NCI-H2171 (cell line): ENCODE data around the gene PTH1R.

Experiments
- DNase-seq: peaks from one replicate; lab custom pipeline; 2025; lab: John Stamatoyannopoulos, UW

The PTH1R gene

DNA sequence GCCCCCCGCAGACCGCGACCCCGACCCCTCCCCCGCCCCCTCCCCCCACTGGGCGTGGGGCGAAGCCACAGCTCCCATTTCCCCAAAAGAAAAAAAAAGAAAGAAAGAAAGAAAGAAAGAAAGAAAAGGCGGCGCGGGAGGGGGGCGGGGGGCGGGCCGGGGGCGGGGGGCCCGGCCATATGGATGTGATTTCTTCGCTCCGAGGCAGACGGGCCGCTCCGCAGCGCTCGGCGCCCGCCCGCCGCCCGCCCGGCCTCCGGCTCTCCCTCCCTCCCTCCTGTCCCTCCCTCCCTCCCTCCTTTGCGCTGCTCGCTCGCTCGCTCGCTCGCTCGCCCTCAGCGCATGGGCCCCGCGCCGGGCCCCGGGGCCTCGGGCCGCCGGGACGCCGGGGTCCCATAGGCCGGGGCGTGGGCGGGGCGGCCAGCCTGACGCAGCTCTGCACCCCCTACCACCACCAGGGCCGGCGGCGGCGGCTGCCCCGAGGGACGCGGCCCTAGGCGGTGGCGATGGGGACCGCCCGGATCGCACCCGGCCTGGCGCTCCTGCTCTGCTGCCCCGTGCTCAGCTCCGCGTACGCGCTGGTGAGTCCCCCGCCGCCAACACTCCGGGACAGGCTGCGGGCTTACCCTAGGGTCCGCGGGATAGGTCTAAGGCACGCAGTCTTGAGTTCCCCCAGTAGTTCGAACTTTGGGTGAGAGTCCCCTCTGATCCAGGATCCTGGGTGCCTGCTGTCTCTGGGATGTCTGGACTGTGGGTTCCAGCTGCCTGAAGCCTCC lies 5.7 kb downstream of the PTH1R start:
- no peak for DNase-seq

DNA sequence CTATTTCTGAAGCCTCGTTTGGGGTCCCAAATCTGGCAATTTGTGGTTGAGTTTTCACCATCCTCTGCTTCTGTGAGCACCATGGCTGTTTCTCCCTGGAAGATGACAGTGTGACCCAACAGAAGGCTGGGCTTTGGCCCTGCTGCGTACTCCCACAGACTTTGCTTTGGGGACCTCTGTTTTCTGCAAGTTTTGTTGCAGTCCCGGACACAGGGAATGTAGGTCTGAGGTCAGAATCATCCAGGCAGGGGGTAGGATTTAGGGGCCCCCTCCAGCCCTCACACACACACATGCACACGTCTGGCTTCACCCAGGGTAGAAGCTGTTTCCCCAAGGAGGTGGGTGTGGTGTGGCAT lies 6.3 kb downstream of the PTH1R start:
- DNase-seq: no peak

DNA sequence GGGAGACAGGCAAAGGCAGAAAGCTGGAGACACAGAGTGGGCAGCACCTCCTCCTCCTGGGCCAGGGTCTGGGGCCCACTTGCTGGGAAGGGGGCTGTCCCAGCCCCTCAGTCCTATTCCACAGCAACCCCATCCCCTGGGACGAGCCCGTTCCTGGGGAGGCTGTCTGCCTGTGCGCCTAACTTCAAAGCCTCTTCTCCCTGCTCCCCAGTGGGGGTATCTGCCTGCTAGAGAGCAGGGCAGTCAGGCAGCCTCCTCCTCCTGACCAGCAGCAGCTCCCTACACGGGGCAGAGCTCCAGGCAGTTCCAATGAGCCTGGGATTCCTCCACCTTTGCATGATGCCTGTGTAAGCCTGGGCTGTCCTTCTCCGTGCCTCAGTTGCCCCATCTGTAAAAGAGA lies 6.9 kb downstream of the PTH1R start:
- DNase-seq: no peak

DNA sequence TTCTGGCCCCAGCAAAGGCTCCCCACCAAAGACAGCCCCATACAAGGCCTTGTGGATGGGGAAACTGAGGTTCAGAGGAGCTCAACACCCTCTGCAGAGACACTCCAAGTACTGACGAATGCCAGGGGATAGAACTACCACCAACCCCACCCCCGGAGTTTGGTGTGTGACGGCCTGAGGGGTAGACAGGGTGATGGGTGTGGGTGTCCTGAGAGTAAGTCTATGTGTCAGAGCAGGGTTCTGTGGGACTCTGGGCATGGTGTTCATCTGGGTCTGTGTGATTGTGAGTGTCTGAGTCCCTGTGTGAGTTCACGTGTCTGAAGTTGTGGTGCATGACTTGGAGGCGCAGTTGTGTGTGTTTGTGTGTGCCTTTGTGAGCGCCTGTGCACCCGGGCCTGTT lies 7.4 kb downstream of the PTH1R start:
- DNase-seq: no peak

DNA sequence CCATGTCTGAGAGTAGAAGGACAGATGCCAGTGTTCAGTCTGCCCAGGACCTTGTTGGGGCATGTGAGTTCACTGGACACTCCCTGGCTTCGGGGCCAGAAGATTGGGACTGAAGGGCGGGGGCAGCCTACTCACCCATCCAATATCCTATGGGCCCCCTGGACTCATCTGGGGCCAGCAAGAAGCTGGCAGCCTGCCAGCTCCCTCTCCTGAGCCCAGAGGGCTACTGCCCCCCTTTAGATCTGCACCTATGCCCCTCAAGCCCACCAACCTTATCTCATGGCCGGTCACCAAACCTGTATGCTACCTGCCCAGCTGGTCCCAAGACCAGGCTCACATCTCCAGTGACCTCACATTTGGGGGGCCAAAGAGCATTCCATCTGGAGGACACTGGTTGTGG lies 8.1 kb downstream of the PTH1R start:
- DNase-seq: no peak

DNA sequence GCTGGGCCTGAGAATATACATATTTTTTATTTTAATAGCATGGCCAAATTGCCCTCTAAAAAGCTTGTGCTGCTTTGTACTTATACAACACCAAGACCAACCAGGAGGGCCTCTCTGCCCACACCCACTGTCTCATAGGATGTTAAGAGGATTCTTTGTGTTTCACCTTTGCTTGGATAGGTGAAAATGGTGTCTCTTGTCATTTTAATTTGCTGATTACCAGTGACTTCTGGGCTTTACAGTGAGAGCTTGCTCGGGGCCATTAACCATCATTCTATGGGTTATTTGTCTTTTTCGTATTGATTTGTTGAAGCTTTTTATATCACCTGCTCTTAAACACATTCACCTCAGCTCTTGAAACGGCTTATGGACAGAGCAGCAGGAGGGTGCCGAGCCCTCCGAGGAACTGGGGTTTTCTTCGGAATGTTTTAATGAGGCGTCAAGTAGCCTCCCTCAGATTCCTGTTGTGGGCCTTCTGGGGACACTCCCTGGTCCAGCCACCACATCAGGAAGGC lies 10.5 kb downstream of the PTH1R start:
- no peak for DNase-seq

DNA sequence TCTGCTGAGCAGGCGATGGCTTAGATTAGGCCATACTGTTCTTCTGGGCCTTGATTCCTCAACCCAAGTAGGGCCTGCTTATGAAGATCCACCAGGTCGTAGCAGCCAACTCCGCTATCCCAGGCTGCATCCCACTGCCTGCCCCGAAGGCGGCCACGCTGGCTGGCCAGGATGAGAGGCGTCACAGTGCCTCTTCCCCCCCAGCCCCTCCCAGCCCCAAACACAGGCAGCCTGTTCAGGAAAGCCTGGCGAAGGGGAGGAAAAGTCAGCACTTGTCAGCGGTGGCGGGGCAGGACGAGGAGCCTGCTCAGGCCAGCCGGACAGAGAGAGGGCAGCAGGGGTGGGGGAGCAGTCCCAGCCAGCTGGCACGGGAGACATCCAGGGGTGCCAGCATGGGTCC lies 11.2 kb downstream of the PTH1R start:
- DNase-seq: no peak

DNA sequence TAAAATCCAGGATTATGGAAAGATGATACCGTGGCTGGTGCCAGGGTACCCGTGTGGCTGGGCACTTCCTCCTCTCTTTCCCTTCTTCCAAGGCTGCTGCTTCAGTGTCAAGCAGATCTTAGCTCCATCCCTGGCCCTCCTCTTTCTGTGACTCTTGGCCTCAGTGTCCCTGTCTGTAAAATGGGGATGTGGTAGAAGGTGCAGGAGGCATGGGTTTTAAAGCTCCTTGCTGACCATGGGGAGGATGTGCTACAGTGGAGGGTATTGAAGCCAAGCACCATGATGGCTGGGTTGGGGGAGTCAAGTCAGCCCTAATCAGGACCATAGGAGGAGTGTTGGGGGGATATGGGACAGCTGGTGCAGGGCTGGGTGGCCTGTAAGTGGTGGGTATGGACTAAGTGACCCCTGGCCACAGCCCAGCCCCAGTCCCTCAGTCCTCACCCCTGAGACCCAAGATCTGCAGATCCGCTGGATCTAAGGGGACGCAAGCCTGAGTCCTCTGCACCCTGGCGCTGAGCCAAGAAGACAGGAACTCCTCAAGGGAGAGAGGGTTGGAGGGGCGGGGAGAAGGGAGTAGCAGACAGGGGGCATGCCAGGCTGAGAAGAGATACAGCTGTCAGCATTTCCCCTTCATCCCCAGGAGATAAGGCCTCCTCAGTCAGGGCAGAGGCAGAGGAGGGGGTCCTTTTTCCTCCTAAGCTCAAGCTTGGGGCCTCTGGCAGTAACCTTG lies 12.0 kb downstream of the PTH1R start:
- DNase-seq: no peak

DNA sequence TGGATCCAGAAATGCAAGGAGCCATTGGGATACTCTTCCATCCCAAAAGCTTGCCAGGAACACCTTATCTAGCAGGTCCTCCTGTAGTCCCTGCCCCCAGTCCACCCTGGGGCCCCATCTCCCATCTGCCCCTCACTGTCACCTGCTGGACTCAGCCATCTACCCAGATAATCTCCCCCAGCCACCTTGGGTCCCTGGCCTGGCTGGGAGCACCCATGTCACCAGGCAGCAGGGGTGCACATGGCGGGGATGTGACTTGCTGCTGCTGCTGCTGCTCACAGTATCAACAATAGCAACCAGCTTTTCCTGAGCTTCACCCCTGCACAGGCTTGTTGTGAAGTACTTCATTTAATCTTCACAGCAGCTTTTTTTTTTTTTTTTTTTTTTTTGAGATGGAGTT lies 12.6 kb downstream of the PTH1R start:
- DNase-seq: no peak

DNA sequence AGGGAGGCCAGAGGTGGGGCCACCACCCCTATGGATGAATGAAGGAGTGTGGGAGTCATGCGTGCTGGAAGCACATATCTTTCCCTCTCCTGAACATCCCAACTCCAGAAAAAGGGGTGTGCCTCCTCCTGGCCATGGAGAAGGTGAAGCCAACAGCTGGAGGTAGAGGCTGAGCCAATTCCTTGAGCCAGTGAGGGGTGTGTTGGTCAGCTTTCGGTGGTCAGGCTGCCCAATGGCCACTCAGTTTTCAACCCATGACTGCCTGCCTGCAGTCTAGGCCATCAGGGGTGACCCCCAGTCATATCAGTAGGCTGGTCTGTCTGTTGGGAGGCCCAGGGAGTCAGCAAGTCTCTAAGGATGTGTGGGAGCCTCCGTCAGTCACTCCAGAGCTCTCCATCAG lies 13.6 kb downstream of the PTH1R start:
- no peak for DNase-seq

DNA sequence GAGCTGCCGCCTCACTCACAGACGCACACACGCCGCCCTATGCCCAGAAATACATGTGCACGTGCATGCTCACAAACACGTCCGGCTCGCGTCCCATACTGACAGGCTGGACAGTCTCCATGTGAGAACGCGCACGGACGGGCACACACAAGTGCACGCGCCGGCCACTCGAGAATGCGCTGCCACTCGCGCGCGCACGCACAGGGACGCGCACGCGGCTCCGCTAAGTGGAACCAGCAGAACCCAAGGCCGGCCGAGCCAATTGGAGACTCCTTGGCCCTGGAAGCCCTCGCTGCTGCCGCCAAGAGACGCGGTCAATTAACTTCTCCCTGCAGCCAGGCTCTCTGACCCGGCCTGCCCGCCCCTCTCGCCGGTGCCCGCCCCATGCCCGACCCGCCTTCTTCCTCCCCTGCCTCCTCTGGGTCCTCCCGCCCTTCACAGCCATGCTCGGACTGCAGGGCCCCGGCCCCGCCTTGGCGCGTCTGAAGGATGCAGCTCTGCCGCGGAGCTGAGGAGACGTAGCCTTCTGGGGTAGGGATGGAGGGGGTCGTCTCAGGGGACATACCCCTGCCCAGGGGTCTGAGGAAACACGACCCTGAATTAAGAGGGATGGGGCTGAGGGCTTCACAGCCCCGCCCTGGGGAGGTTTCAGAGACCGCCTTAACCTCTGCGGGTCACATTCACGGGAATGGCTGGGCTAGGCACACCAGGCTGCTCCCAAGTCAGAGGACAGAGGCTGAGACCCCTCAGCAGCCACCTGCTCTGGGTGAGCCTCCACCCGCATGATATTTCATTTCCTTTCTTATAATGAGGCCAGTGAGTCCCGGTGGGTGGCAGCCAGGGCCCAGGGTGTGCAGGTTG lies 15.0 kb downstream of the PTH1R start:
- no peak for DNase-seq

DNA sequence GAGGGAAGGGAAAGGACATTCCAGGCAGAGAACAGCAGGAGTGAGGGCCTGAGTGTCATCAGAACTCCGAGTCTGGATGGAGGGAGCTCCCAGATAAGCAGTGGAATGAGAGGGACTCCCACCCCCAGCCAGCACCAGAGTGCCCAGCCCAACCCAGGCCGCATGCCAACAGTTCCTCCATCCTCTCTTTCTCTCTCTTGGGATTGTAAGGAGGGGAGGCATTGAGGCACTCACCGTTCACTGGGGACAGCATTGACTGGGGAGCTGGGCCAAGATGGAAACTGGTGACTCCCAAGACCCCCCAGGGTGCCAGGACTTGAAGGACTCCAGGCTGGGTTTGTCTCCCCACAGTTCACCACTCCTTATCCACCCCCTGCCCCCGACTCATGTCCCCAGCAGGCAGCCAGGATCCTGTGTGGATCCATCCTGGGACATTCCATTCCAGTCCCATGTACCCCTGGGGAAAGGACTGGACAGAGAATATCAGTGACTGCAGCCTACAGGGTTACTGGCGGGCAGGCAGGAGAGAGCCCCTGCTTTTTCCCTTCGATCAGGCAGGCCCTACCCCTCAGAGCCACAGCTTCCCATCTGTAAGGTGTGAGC lies 15.7 kb downstream of the PTH1R start:
- DNase-seq: no peak

DNA sequence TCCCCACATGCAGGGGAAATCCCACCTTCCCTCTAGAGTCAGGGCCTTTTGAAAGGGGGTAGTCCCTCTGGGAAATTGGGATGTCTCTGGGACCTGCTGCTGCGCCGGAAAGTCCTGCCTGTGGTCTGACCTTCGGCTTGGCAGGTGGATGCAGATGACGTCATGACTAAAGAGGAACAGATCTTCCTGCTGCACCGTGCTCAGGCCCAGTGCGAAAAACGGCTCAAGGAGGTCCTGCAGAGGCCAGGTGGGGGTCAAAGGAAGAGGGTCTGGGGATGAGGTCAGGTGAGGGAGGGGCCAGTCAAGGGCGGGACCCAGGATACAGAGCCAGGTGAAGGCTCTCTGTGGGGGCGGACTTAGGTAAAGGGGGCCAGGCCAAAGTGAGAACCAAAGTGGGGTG lies 16.2 kb downstream of the PTH1R start:
- DNase-seq: no peak

DNA sequence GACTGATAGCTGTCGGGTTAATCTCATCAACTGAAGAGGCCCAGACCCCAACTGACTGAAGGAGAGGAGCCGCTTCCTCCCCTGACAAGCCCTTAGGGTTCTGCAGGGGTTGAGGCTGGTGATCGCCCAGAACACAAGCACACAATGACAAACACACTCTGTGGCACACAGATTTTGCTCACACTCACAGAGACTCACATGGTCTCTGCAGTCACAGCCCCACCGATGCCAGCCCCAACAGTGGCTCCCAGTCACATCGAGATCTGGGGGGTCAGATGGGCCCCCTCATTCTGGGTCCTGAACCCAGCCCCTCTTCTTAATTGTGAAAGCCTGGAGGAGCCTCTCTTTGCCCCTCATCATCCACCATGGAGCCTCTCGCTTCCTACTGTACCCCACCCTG lies 16.7 kb downstream of the PTH1R start:
- DNase-seq: no peak

DNA sequence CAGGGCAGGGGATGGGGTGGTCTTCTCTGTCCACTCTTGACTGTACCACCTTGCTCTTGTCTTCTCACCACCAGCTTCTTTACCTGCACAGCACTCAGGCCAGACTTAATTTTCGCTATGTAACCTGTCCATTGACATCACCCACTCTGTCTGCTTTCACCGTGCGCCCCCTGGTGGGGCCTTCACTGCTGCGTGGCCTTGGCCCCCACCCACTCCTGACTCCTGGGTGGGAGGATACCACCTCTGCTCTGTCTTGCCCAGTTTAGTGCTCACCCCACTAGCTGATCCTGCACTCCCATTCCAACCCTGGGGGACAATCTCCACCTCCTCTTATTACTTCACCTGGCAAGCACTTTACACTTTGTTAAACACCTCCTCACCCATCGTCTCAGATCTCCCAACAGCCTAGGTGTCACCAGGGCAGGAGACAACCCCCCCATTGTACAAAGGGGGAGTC lies 17.7 kb downstream of the PTH1R start:
- no peak for DNase-seq

DNA sequence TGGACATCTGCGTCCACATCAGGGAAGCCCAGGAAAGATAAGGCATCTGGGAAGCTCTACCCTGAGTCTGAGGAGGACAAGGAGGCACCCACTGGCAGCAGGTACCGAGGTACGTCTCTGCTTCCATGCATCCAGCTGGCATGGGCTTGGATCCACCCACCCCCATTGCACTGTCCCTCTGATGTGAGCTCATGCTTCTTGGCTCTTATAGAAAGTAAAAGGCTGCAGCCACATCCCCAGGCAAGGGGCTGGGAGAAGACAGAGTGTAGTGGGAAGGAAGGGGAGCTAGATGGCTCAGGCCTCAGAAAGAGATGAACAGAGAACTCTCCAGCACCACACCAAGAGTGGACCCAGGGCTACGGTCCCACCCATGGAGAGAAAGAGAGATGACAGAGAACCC lies 18.2 kb downstream of the PTH1R start:
- no peak for DNase-seq

DNA sequence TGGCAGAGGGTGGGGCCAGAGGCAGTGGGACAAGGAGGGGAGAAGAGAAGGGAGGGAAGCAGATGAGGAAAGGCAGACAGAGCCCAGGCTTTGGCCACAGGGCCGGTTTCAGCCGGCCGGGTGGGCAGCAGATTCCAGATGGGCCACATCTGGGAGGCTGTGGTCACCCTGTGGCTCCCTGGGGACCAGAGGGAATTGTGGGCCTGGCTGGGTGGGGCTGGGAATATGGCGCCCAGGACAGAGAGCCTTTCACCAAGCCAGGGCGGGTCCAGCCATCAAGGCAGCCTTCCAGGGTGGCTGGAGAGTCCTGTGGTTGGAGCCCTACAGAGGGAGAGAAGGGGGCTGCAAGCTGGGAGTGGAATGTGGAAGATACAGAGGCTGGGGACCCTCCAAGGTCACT lies 18.9 kb downstream of the PTH1R start:
- no peak for DNase-seq

DNA sequence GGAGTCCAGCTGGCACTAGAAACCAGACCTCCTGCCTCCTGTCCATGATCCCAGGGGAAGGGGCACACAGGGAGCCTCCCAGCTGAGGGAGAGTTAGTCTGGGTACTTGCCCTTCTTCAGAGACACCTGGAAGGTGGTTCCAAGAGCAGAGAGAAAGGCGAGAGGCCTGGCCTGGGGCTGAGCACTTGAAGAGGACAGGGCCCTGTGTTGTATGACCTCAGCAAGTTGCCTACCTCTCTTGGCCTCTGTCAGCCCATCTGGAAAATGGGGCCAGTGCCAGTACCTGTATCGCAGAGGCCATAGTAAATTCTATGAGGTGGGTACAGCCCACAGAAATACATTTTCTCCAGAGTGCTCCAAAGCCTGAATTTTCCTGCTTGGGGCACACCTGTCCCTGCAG lies 19.5 kb downstream of the PTH1R start:
- DNase-seq: no peak

DNA sequence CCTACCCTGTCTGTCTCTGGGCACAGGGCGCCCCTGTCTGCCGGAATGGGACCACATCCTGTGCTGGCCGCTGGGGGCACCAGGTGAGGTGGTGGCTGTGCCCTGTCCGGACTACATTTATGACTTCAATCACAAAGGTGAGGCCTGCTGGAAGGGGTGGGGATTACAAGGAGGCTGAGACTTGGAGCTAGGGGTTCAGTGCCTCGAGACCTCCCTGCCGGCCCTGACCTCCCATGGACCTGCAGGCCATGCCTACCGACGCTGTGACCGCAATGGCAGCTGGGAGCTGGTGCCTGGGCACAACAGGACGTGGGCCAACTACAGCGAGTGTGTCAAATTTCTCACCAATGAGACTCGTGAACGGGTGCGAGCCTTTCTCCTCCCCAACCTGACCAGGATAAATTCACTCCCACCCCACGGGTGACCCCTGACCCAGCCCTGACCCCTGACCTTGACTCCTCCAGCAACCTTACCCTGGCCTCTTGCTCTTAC lies 20.4 kb downstream of the PTH1R start:
- no peak for DNase-seq

DNA sequence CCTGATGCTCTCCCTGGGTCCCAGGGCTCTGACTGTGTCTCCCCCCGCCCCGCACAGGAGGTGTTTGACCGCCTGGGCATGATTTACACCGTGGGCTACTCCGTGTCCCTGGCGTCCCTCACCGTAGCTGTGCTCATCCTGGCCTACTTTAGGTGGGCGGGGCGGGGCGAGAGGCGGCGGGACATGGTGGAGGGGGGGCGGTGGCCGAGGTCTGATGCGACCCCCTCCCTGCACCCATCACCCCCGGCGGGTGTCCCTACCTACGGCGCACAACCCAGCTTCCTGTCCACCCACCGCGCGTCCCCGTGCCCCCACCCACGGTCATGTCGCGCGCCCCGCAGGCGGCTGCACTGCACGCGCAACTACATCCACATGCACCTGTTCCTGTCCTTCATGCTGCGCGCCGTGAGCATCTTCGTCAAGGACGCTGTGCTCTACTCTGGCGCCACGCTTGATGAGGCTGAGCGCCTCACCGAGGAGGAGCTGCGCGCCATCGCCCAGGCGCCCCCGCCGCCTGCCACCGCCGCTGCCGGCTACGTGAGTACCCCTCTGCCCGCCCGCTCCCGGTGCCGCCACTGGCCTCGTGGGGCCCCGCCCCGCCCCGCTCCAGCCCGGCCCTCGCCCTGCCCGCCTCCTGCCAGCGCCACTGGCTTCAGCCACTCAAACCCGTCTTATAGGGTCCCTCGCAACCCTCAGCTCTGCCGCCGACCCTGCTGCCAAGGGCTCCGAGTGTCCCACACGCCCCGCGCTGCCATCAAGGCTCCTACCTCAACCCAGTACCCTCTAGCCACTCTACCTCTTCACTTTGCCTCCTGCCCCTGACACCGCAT lies 21.0 kb downstream of the PTH1R start:
- no peak for DNase-seq
